ENCODE measurements around the gene XRCC5.

- TF ChIP-seq POLR2A (IDR thresholded peaks at IDR 0.05) (no peak), CTCF (IDR thresholded peaks at IDR 0.05) (no peak)
These were observed 133.9 kb downstream of the XRCC5 start for GRCh38 chr2:216243026-216243425.
